Stimulated activated CD4-positive, alpha-beta T cell treated with anti-CD3 and anti-CD28 coated beads, TNF-alpha, amount 100 ng/mL, for 24 hours (primary cell): ENCODE data around the gene JAK2.
"Not testable (repeated sequence)": the region's sequence is repeated elsewhere in the genome, so short reads cannot be mapped to it uniquely, and the experiment has no call there.

ENCODE experiments used
- DNase-seq, 3 experiments: peaks; one replicate each; pipeline ENCODE4 v3.0.0-alpha.2; 2020; ENCODE audit warnings: low read depth in 3 of 3

JAK2 gene

GRCh38 chr9:4984621-4985385, at the start of gene JAK2:
Gene JAK2, plus strand, starts transcription at chr9:4985272. Its CDS starts 36,716 bp downstream, at chr9:5021988.
- peak; percentile 59 to 83 (median 67) for DNase-seq

GRCh38 chr9:4936277-4936676, 48.8 kb upstream of the JAK2 start:
- DNase-seq = no peak

GRCh38 chr9:4936823-4937222, 48.2 kb upstream of the JAK2 start:
- DNase-seq = no peak

- DNase-seq = no peak
Measured at GRCh38 chr9:4937446-4937845, 47.6 kb upstream of the JAK2 start.

GRCh38 chr9:4938496-4938895, 46.6 kb upstream of the JAK2 start:
- no peak for DNase-seq

GRCh38 chr9:4939118-4939561, 45.9 kb upstream of the JAK2 start:
- DNase-seq = no peak

- DNase-seq = not testable (repeated sequence)
Measured at GRCh38 chr9:4942042-4942691, 42.9 kb upstream of the JAK2 start.

- no peak for DNase-seq
Measured at GRCh38 chr9:4943346-4943745, 41.7 kb upstream of the JAK2 start.

GRCh38 chr9:4944431-4945211, 40.5 kb upstream of the JAK2 start:
- DNase-seq = peak in 1 of 3 experiments; percentile 40

GRCh38 chr9:4946937-4947336, 38.1 kb upstream of the JAK2 start:
- DNase-seq = no peak

GRCh38 chr9:4955836-4956235, 29.2 kb upstream of the JAK2 start:
- no peak for DNase-seq

GRCh38 chr9:4959031-4959430, 26.0 kb upstream of the JAK2 start:
- no peak for DNase-seq

GRCh38 chr9:4962085-4962484, 23.0 kb upstream of the JAK2 start:
- no peak for DNase-seq

- DNase-seq = no peak
Measured at GRCh38 chr9:4964540-4964939, 20.5 kb upstream of the JAK2 start.

- no peak for DNase-seq
Measured at GRCh38 chr9:4965174-4965821, 19.8 kb upstream of the JAK2 start.

- no peak for DNase-seq
Measured at GRCh38 chr9:4967523-4967922, 17.5 kb upstream of the JAK2 start.

- DNase-seq = no peak
Measured at GRCh38 chr9:4969130-4969529, 15.9 kb upstream of the JAK2 start.

- peak; percentile 53 to 79 (median 61) for DNase-seq
Measured at GRCh38 chr9:4970970-4971641, 14.0 kb upstream of the JAK2 start.

GRCh38 chr9:4973246-4973645, 11.8 kb upstream of the JAK2 start:
- no peak for DNase-seq

- DNase-seq = no peak
Measured at GRCh38 chr9:4973902-4974301, 11.2 kb upstream of the JAK2 start.

- no peak for DNase-seq
Measured at GRCh38 chr9:4979239-4979638, 5.8 kb upstream of the JAK2 start.
